OCI-LY1 (cell line): Measurements from ENCODE around the gene MTHFD1.

Experiments used
- H2AFZ ChIP-seq: fragments of 200-600 bp; sonication (generic), shearing (Covaris generic); 2 replicates; pipeline ENCODE4 v1.6.0; 2014; ENCODE audit warnings: antibody characterized with exemption, mild to moderate bottlenecking, low read length
- H3F3A ChIP-seq: fragments of 200-600 bp; sonication (generic), shearing (Covaris generic); 2 replicates; pipeline ENCODE4 v1.6.0; 2014; ENCODE audit warnings: mild to moderate bottlenecking, antibody characterized with exemption, low read length, moderate library complexity; ENCODE audit not compliant: insufficient read depth
- H3K27ac ChIP-seq: fragments of 200-600 bp; sonication (generic); 2 replicates; pipeline ENCODE4 v1.5.1; 2014; ENCODE audit warnings: low read length, mixed run types, mild to moderate bottlenecking, low read depth; ENCODE audit not compliant: poor library complexity, severe bottlenecking
- H3K27me3 ChIP-seq: fragments of 200-600 bp; sonication (generic); 2 replicates; pipeline ENCODE4 v1.6.0; 2014; ENCODE audit warnings: antibody characterized with exemption, mild to moderate bottlenecking, low read length, moderate library complexity; ENCODE audit not compliant: insufficient read depth
- H3K36me3 ChIP-seq: fragments of 200-600 bp; sonication (generic); 2 replicates; pipeline ENCODE4 v1.6.1; 2014; ENCODE audit warnings: mild to moderate bottlenecking, antibody characterized with exemption, low read length, moderate library complexity, mixed read lengths; ENCODE audit not compliant: insufficient read depth
- H3K4me1 ChIP-seq: fragments of 200-600 bp; sonication (generic); 2 replicates; pipeline ENCODE4 v1.5.1; 2014; ENCODE audit warnings: mild to moderate bottlenecking, low read length, moderate library complexity; ENCODE audit not compliant: insufficient read depth, severe bottlenecking
- H3K4me2 ChIP-seq: fragments of 200-600 bp; sonication (generic), shearing (Covaris generic); 2 replicates; pipeline ENCODE4 v1.6.1; 2014; ENCODE audit warnings: low read length
- H3K4me3 ChIP-seq: fragments of 200-600 bp; sonication (generic); 2 replicates; pipeline ENCODE4 v1.5.1; 2014; ENCODE audit warnings: low read length, low read depth, mild to moderate bottlenecking, mixed read lengths; ENCODE audit not compliant: poor library complexity, severe bottlenecking
- H3K79me2 ChIP-seq: fragments of 200-600 bp; shearing (Covaris generic); 2 replicates; pipeline ENCODE4 v1.6.1; 2016; ENCODE audit warnings: mixed run types, low read length, mixed read lengths; ENCODE audit not compliant: insufficient read depth
- H3K9ac ChIP-seq: fragments of 200-600 bp; sonication (generic), shearing (Covaris generic); 2 replicates; pipeline ENCODE4 v1.6.1; 2014; ENCODE audit warnings: mild to moderate bottlenecking, low read length, mixed read lengths
- H3K9me2 ChIP-seq: fragments of 200-600 bp; sonication (generic), shearing (Covaris generic); 2 replicates; pipeline ENCODE4 v1.6.1; 2014; ENCODE audit warnings: low read depth, mild to moderate bottlenecking, low read length, mixed read lengths
- H3K9me3 ChIP-seq: fragments of 200-600 bp; shearing (Covaris generic); 2 replicates; pipeline ENCODE4 v1.6.1; 2014; ENCODE audit warnings: low read length, mixed read lengths
- H4K20me1 ChIP-seq: fragments of 200-600 bp; sonication (generic), shearing (Covaris generic); 2 replicates; pipeline ENCODE4 v1.6.0; 2016; ENCODE audit warnings: mild to moderate bottlenecking, low read length; ENCODE audit not compliant: insufficient read depth
- CTCF ChIP-seq: fragments of 200-600 bp; sonication (generic), shearing (Covaris generic); IDR thresholded peaks from 2 replicates; pipeline ENCODE4 v1.5.1; 2017; ENCODE audit warnings: mild to moderate bottlenecking, antibody characterized with exemption, low read length, moderate library complexity, mixed read lengths
- EZH2 ChIP-seq: fragments of 200-600 bp; sonication (generic), shearing (Covaris generic); IDR thresholded peaks from 2 replicates; pipeline ENCODE4 v1.8.0; 2017; ENCODE audit warnings: borderline replicate concordance, mixed run types, mild to moderate bottlenecking, antibody characterized with exemption, low read length, moderate library complexity, mixed read lengths

Gene MTHFD1

DNA sequence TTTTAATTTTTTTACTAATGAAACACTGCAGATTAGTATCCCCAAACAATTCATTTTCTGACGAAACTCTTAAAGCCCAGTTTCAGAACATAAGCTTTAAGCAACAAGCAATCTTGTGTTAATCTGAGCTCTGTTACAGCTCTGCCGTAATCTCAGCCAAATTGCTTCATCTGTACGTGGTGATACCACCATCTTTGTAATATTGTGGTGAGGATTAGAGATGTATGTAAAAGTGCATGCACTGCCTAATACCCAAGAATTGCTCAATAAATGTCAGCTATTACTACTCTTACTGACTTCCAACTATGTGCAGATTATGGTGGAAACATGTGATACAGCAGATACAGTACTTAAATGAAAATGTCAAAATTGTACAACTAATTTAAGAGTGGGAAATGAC, 78.9 kb downstream of the MTHFD1 start:
- no peak overlapping the region for H3K27ac ChIP-seq
- H2AFZ ChIP-seq, result no peak overlapping the region
- peaks cover 7% of the 10 kb centered on the region; the same call in 1 of the 2 replicates for H3K36me3 ChIP-seq
- no peaks in the 10 kb centered on the region for H4K20me1 ChIP-seq
- no peak overlapping the region for H3K4me3 ChIP-seq
- no peaks in the 10 kb centered on the region for H3K27me3 ChIP-seq
- peaks cover 31% of the 10 kb centered on the region for H3K4me1 ChIP-seq
- TF ChIP-seq EZH2, result no peak
- no peak for TF ChIP-seq CTCF
- no peak overlapping the region for H3K4me2 ChIP-seq
- no peaks in the 10 kb centered on the region for H3F3A ChIP-seq
- H3K9ac ChIP-seq, result no peak overlapping the region
- H3K9me3 ChIP-seq, result no peaks in the 10 kb centered on the region
- no peaks in the 10 kb centered on the region for H3K9me2 ChIP-seq
- H3K79me2 ChIP-seq, result no peaks in the 10 kb centered on the region

GRCh38 chr14:64467566-64467965, 79.4 kb downstream of the MTHFD1 start:
- no peaks in the 10 kb centered on the region for H4K20me1 ChIP-seq
- H3F3A ChIP-seq, result no peaks in the 10 kb centered on the region
- TF ChIP-seq EZH2, result no peak
- no peaks in the 10 kb centered on the region for H3K9me2 ChIP-seq
- H2AFZ ChIP-seq, result no peak overlapping the region
- no peaks in the 10 kb centered on the region for H3K27me3 ChIP-seq
- H3K4me3 ChIP-seq, result no peak overlapping the region
- H3K27ac ChIP-seq, result no peak overlapping the region
- peaks cover 31% of the 10 kb centered on the region for H3K4me1 ChIP-seq
- H3K36me3 ChIP-seq, result peaks cover 2% of the 10 kb centered on the region; the same call in 1 of the 2 replicates
- no peaks in the 10 kb centered on the region for H3K9me3 ChIP-seq
- no peaks in the 10 kb centered on the region for H3K79me2 ChIP-seq
- H3K4me2 ChIP-seq, result no peak overlapping the region
- H3K9ac ChIP-seq, result no peak overlapping the region

GRCh38 chr14:64468451-64468850, 80.3 kb downstream of the MTHFD1 start:
- Histone ChIP-seq H3K9me2 (no peaks in the 10 kb centered on the region), H3K4me2 (no peak overlapping the region), H3K4me1 (peaks cover 23% of the 10 kb centered on the region), H3K27ac (no peak overlapping the region), H3K4me3 (no peak overlapping the region), H3K27me3 (no peaks in the 10 kb centered on the region), H3F3A (no peaks in the 10 kb centered on the region), H4K20me1 (no peaks in the 10 kb centered on the region), H2AFZ (no peak overlapping the region), H3K9ac (no peak overlapping the region), H3K36me3 (no peaks in the 10 kb centered on the region), H3K79me2 (no peaks in the 10 kb centered on the region), H3K9me3 (no peaks in the 10 kb centered on the region)
- TF ChIP-seq CTCF, result no peak
- no peak for TF ChIP-seq EZH2

- peaks cover 5% of the 10 kb centered on the region; the same call in 1 of the 2 replicates for H3K36me3 ChIP-seq
Observed at GRCh38 chr14:64474041-64474440, 85.9 kb downstream of the MTHFD1 start.

More at GRCh38 chr14:64474041-64474440, 85.9 kb downstream of the MTHFD1 start:
- no peaks in the 10 kb centered on the region for H3K27me3 ChIP-seq
- H3K9me3 ChIP-seq, result no peaks in the 10 kb centered on the region
- no peak overlapping the region for H3K4me2 ChIP-seq
- no peak overlapping the region for H3K9ac ChIP-seq
- no peaks in the 10 kb centered on the region for H3K9me2 ChIP-seq
- H3K27ac ChIP-seq, result no peak overlapping the region
- no peaks in the 10 kb centered on the region for H3F3A ChIP-seq
- no peaks in the 10 kb centered on the region for H3K4me1 ChIP-seq
- H3K79me2 ChIP-seq, result no peaks in the 10 kb centered on the region
- H4K20me1 ChIP-seq, result no peaks in the 10 kb centered on the region
- H2AFZ ChIP-seq, result no peak overlapping the region
- H3K4me3 ChIP-seq, result no peak overlapping the region
- TF ChIP-seq CTCF (no peak), EZH2 (no peak)
